WERI-Rb-1 (cell line): ENCODE measurements around the gene SLC4A11.

Source experiments
- DNase-seq: peaks from one replicate; pipeline ENCODE4 v3.0.0-alpha.2; 2020
- H3K27ac ChIP-seq: fragments of 250-450 bp; sonication (Bioruptor Pico); 2 replicates; pipeline ENCODE4 v1.5.1; 2020; ENCODE audit warnings: mild to moderate bottlenecking, moderate library complexity
- H3K27me3 ChIP-seq: fragments of 250-450 bp; sonication (Bioruptor Pico); 2 replicates; pipeline ENCODE4 v1.5.1; 2021; ENCODE audit warnings: mild to moderate bottlenecking, low read depth, moderate library complexity; ENCODE audit not compliant: insufficient read depth, severe bottlenecking
- H3K36me3 ChIP-seq: fragments of 250-450 bp; sonication (Bioruptor Pico); 2 replicates; pipeline ENCODE4 v1.5.1; 2020; ENCODE audit warnings: mild to moderate bottlenecking, moderate library complexity
- H3K4me3 ChIP-seq: 2 replicates; pipeline ENCODE4 v1.5.1; 2011; ENCODE audit warnings: low read depth, mild to moderate bottlenecking, control low read depth, low read length
- H3K9me3 ChIP-seq: fragments of 250-450 bp; sonication (Bioruptor Pico); 2 replicates; pipeline ENCODE4 v1.5.1; 2021; ENCODE audit warnings: mild to moderate bottlenecking, moderate library complexity; ENCODE audit not compliant: severe bottlenecking
- TF ChIP-seq, protein P1 (sequence below): IDR thresholded peaks from 2 replicates; pipeline ENCODE4 v1.5.1; 2011; ENCODE audit warnings: low read depth, mild to moderate bottlenecking, control low read depth, inconsistent platforms, low read length

The SLC4A11 gene

DNA sequence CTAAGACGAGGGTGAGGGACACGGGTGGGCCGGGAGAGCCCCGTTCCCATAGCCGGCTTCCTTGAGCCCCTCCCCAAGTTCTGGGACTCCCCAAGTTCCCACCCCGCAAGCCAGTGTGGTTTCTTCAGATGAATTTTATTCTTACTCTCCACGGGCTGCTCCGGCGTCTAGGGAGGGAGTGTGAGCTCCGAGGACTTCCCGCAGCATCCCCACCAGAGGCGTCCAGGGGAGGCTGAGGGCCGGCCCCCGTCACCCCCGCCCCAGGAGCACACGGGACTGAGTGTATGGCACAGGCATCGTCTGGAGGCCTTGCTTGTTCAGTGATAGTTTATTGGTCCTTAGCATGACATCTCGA, 10.0 kb upstream of the SLC4A11 start:
- no peak overlapping the region for H3K4me3 ChIP-seq
- no peaks in the 10 kb centered on the region for H3K27me3 ChIP-seq
- DNase-seq: no peak
- TF ChIP-seq, protein P1, sequence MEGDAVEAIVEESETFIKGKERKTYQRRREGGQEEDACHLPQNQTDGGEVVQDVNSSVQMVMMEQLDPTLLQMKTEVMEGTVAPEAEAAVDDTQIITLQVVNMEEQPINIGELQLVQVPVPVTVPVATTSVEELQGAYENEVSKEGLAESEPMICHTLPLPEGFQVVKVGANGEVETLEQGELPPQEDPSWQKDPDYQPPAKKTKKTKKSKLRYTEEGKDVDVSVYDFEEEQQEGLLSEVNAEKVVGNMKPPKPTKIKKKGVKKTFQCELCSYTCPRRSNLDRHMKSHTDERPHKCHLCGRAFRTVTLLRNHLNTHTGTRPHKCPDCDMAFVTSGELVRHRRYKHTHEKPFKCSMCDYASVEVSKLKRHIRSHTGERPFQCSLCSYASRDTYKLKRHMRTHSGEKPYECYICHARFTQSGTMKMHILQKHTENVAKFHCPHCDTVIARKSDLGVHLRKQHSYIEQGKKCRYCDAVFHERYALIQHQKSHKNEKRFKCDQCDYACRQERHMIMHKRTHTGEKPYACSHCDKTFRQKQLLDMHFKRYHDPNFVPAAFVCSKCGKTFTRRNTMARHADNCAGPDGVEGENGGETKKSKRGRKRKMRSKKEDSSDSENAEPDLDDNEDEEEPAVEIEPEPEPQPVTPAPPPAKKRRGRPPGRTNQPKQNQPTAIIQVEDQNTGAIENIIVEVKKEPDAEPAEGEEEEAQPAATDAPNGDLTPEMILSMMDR: no peak
- no peaks in the 10 kb centered on the region; the same call in 1 of the 2 replicates for H3K36me3 ChIP-seq
- H3K27ac ChIP-seq: no peak overlapping the region
- no peaks in the 10 kb centered on the region for H3K9me3 ChIP-seq

DNA sequence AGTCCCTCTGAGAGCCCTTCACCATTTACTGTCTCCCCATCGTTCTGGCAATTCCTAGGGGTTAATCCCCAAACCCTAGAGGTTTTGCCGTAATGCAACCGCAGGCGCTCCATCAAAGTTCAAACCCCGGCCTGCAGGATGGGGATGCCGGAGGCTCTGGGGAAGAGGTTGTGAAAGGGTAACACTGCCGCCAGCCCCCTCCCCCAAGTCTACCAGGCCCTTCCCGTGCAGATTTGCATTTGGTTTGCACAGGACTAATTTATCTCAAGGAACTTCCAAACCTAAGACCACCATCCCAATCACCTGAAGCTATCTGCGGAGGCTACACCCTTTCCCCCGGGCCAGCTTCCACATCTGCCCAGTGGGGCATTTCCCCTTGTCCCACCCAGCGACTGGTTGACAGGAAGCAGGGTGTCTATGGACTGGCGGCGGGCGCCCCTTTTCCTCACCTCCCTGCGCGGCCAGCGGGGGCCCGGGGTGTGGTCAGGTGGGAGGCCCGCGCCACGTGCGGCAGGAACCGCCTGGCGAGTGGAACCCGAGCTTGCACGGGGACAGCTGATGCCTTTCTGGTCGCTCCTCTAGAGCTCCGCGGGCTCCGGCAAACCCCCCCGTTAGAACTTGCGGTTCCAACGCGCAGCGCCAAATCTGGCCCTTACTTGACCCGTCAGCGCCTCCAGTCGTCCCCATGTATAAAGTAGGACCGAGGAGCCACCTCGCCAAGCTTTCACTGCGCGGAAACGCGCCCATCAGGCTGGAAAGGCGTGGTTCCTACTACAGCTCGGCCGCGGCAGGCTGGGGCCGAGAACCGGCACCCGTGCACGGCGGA, 9.4 kb upstream of the SLC4A11 start:
- DNase-seq: no peak

DNA sequence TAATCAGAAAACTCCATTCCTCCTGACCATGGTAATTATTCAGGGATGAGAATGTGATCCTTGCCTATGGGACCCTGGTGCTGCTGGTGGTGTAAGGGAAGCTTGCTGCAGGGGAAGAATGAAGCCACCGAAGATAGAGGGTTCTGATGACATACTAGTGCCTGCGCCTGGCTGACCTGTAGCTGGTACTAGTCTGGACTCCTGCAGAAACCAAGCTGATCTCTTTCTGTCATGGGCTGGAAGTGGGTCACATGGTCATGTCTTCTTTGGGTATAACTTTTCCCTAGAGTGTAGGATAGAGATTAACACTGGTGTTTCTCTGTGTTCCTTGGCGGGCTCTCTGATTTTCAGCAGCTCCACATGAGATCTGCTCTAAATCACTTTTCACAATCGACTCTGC, 8.6 kb upstream of the SLC4A11 start:
- DNase-seq: no peak
- Histone ChIP-seq H3K27ac (no peak overlapping the region), H3K4me3 (no peak overlapping the region), H3K27me3 (no peaks in the 10 kb centered on the region), H3K9me3 (no peaks in the 10 kb centered on the region), H3K36me3 (no peaks in the 10 kb centered on the region; the same call in 1 of the 2 replicates)
- TF ChIP-seq, protein P1: no peak

More for the DNA sequence above, 9.4 kb upstream of the SLC4A11 start:
- TF ChIP-seq, protein P1: no peak
- H3K4me3 ChIP-seq: no peak overlapping the region
- no peaks in the 10 kb centered on the region; the same call in 1 of the 2 replicates for H3K36me3 ChIP-seq
- H3K9me3 ChIP-seq: no peaks in the 10 kb centered on the region
- H3K27ac ChIP-seq: no peak overlapping the region
- no peaks in the 10 kb centered on the region for H3K27me3 ChIP-seq

DNA sequence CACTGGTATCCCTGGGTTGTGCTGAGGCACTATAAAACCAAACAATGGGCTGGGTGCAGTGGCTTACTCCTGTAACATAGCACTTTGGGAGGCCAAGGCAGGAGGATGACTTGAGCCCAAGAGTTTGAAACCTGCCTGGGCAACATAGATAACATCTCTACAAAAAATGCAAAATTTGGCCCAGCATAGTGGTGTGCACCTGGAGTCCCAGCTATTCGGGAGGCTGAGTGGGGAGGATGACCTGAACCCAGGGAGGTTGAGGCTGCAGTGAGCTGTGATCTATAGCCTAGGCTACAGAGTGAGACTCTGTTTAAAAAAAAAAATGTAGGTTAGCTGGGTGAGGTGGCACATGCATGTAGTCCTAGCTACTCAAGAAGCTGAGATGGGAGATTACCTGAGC, 7.7 kb upstream of the SLC4A11 start:
- TF ChIP-seq, protein P1: no peak
- Histone ChIP-seq H3K36me3 (no peaks in the 10 kb centered on the region; the same call in 1 of the 2 replicates), H3K4me3 (no peak overlapping the region), H3K27me3 (no peaks in the 10 kb centered on the region), H3K27ac (no peak overlapping the region), H3K9me3 (no peaks in the 10 kb centered on the region)
- no peak for DNase-seq

DNA sequence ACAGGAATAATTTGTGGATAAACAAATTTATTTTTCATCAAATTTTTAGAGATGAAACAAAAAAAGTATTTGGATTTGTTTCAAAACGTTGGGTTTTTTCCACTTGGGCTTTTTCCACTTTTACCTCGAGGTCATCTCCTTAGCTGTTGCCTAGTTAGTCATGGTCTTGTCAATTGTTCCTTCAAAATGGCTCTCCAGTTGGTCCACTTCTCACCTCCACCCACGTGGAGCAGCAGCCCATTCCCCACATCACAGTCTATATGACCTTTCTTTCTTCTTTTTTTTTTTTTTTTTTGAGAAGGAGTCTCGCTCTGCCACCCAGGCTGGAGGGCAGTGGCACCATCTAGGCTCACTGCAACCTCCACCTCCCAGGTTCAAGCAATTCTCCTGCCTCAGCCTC, 6.7 kb upstream of the SLC4A11 start:
- TF ChIP-seq, protein P1: no peak

More for the DNA sequence above, 6.7 kb upstream of the SLC4A11 start:
- no peaks in the 10 kb centered on the region for H3K27me3 ChIP-seq
- H3K9me3 ChIP-seq: no peaks in the 10 kb centered on the region
- no peak overlapping the region for H3K4me3 ChIP-seq
- H3K27ac ChIP-seq: no peak overlapping the region
- no peaks in the 10 kb centered on the region for H3K36me3 ChIP-seq
- no peak for DNase-seq
